AG04449 (cell line): ENCODE data around the gene SLC26A11.

ENCODE experiments used
- CTCF ChIA-PET: fragments of 350-600 bp; formaldehyde crosslinking; extraction: SDS; loops from one replicate; lab custom pipeline; 2021; ENCODE audit warnings: antibody characterized with exemption; lab: Yijun Ruan, JAX
- POLR2A ChIA-PET: fragments of 400-600, 350-600 bp; formaldehyde crosslinking; extraction: SDS; loops from one replicate; lab custom pipeline; 2020; ENCODE audit warnings: antibody characterized with exemption, inconsistent platforms; lab: Yijun Ruan, JAX
- DNase-seq: peaks from one replicate; pipeline ENCODE4 v3.0.0-alpha.2; 2010; ENCODE audit warnings: low read depth, low spot score
- H3K4me3 ChIP-seq: 2 replicates; pipeline ENCODE4 v1.5.1; 2011; ENCODE audit warnings: low read depth, mild to moderate bottlenecking, control low read depth, low read length
- CTCF ChIP-seq: IDR thresholded peaks from one replicate; pipeline ENCODE4 v1.5.1; 2011; ENCODE audit warnings: mild to moderate bottlenecking, moderate library complexity, low read length, control low read depth, inconsistent platforms; ENCODE audit not compliant: insufficient read depth; ENCODE audit errors: missing control alignments

Gene SLC26A11

GRCh38 chr17:80222376-80223141 lies 2.3 kb downstream of the SLC26A11 start:
- ChIA-PET POLR2A (interaction anchor here (0.6 kb wide), 1 partner anchor 228 kb away, joined by 4 read pairs; no protein-coding TSS in a partner anchor), CTCF (interaction anchor here (0.9 kb wide), 1 partner anchor 26 kb away, joined by 3 read pairs; no protein-coding TSS in a partner anchor)
- H3K4me3 ChIP-seq = no peak overlapping the region
- DNase-seq = no peak
- no peak for TF ChIP-seq CTCF

GRCh38 chr17:80223142-80223815 lies 3.1 kb downstream of the SLC26A11 start:
- TF ChIP-seq CTCF = no peak
- ChIA-PET POLR2A (interaction anchor here (0.6 kb wide), 1 partner anchor 228 kb away, joined by 4 read pairs; no protein-coding TSS in a partner anchor), CTCF (no interaction called here)
- no peak for DNase-seq
- H3K4me3 ChIP-seq = no peak overlapping the region

- DNase-seq = no peak
- ChIA-PET POLR2A (no interaction called here), CTCF (no interaction called here)
- no peak for TF ChIP-seq CTCF
- no peak overlapping the region for H3K4me3 ChIP-seq
These were observed 3.7 kb downstream of the SLC26A11 start for GRCh38 chr17:80223838-80224497.

GRCh38 chr17:80224683-80225082 lies 4.5 kb downstream of the SLC26A11 start:
- CTCF ChIA-PET = no interaction called here
- no peak for TF ChIP-seq CTCF
- DNase-seq = no peak
- POLR2A ChIA-PET = no interaction called here
- no peak overlapping the region for H3K4me3 ChIP-seq

- TF ChIP-seq CTCF = no peak
- DNase-seq = no peak
- ChIA-PET POLR2A (interaction anchor here (0.9 kb wide), 1 partner anchor 70 kb away, joined by 4 read pairs; no protein-coding TSS in a partner anchor), CTCF (interaction anchor here (0.8 to 1.3 kb wide), 2 partner anchors 13 kb away, joined by 3 read pairs; no protein-coding TSS in a partner anchor)
- no peak overlapping the region for H3K4me3 ChIP-seq
These were observed 5.0 kb downstream of the SLC26A11 start for GRCh38 chr17:80225230-80225629.
